Astrocyte (in vitro differentiated cells and primary cell): ENCODE measurements around the gene AHNAK2. TPM values are rescaled to one million over a fixed set of nuclear protein-coding genes. Genes with fewer than 3 reads are reported as not detected.
"Not testable (repeated sequence)": the region's sequence is repeated elsewhere in the genome, so short reads cannot be mapped to it uniquely, and the experiment has no call there.

Experiments
- DNase-seq: peaks from one replicate; pipeline ENCODE4 v3.0.0-alpha.2; 2010; ENCODE audit warnings: low read depth
- FAIRE-seq: peaks from 2 replicates; lab custom pipeline; 2011; peaks lifted over from hg19 to GRCh38; lab: Jason Lieb, UNC
- H2AFZ ChIP-seq: 2 replicates; pipeline ENCODE4 v1.6.0; 2012; ENCODE audit warnings: low read depth, low read length, inconsistent platforms
- H3K27ac ChIP-seq: 2 replicates; pipeline ENCODE4 v1.5.1; 2011; ENCODE audit warnings: low read depth, low read length, inconsistent platforms
- H3K27me3 ChIP-seq: 2 replicates; pipeline ENCODE4 v1.6.0; 2011; ENCODE audit warnings: low read length, inconsistent platforms; ENCODE audit not compliant: insufficient read depth
- H3K36me3 ChIP-seq: 2 replicates; pipeline ENCODE4 v1.5.1; 2011; ENCODE audit warnings: low read length, inconsistent platforms; ENCODE audit not compliant: insufficient read depth
- H3K4me1 ChIP-seq: 2 replicates; pipeline ENCODE4 v1.5.1; 2011; ENCODE audit warnings: low read length, inconsistent platforms; ENCODE audit not compliant: insufficient read depth
- H3K4me2 ChIP-seq: 2 replicates; pipeline ENCODE4 v1.6.0; 2012; ENCODE audit warnings: low read length, inconsistent platforms
- H3K4me3 ChIP-seq: 2 replicates; pipeline ENCODE4 v1.5.1; 2011; ENCODE audit warnings: low read depth, mild to moderate bottlenecking, low read length, inconsistent platforms; ENCODE audit not compliant: insufficient read depth
- H3K79me2 ChIP-seq: 2 replicates; pipeline ENCODE4 v1.6.0; 2012; ENCODE audit warnings: mild to moderate bottlenecking, low read length, inconsistent platforms; ENCODE audit not compliant: insufficient read depth
- H3K9ac ChIP-seq: 2 replicates; pipeline ENCODE4 v1.6.0; 2012; ENCODE audit warnings: mild to moderate bottlenecking, low read length, inconsistent platforms
- H3K9me3 ChIP-seq: 2 replicates; pipeline ENCODE4 v1.5.1; 2012; ENCODE audit warnings: low read depth, mild to moderate bottlenecking, low read length, inconsistent platforms; ENCODE audit not compliant: insufficient read depth
- H4K20me1 ChIP-seq: 2 replicates; pipeline ENCODE4 v1.6.0; 2012; ENCODE audit warnings: low read length, inconsistent platforms; ENCODE audit not compliant: insufficient read depth
- H3K27ac Mint-ChIP-seq: one replicate; pipeline ENCODE4 v1.8.0; 2021; ENCODE audit warnings: mild to moderate bottlenecking, mixed read lengths; ENCODE audit not compliant: unreplicated experiment
- H3K27me3 Mint-ChIP-seq: one replicate; pipeline ENCODE4 v1.8.0; 2021; ENCODE audit warnings: low read depth, mixed read lengths; ENCODE audit not compliant: unreplicated experiment
- H3K36me3 Mint-ChIP-seq: one replicate; pipeline ENCODE4 v1.8.0; 2021; ENCODE audit warnings: low read depth, mixed read lengths; ENCODE audit not compliant: unreplicated experiment
- H3K4me1 Mint-ChIP-seq: one replicate; pipeline ENCODE4 v1.8.0; 2021; ENCODE audit warnings: low read depth, mixed read lengths; ENCODE audit not compliant: unreplicated experiment
- H3K4me3 Mint-ChIP-seq: one replicate; pipeline ENCODE4 v1.8.0; 2021; ENCODE audit warnings: mild to moderate bottlenecking, moderate library complexity, mixed read lengths; ENCODE audit not compliant: unreplicated experiment
- H3K9me3 Mint-ChIP-seq: one replicate; pipeline ENCODE4 v1.8.0; 2021; ENCODE audit warnings: mild to moderate bottlenecking, mixed read lengths; ENCODE audit not compliant: unreplicated experiment
- EZH2 ChIP-seq: IDR thresholded peaks from 2 replicates; pipeline ENCODE4 v1.6.1; 2012; ENCODE audit warnings: mild to moderate bottlenecking, low read length, inconsistent platforms; ENCODE audit not compliant: insufficient read depth
- total RNA-seq: library from RNA; stranded (reverse); gene quantifications from 2 replicates; pipeline ENCODE4 v1.2.1, GENCODE V29; 2021
- TF ChIP-seq, protein P1 (sequence below): IDR thresholded peaks from 2 replicates; pipeline ENCODE4 v1.5.1; 2011; ENCODE audit warnings: low read depth, mild to moderate bottlenecking, inconsistent platforms, low read length, moderate library complexity; ENCODE audit not compliant: insufficient read depth

The AHNAK2 gene
- total RNA-seq, 1 donor from 2014 or later = 44.7 TPM

DNA sequence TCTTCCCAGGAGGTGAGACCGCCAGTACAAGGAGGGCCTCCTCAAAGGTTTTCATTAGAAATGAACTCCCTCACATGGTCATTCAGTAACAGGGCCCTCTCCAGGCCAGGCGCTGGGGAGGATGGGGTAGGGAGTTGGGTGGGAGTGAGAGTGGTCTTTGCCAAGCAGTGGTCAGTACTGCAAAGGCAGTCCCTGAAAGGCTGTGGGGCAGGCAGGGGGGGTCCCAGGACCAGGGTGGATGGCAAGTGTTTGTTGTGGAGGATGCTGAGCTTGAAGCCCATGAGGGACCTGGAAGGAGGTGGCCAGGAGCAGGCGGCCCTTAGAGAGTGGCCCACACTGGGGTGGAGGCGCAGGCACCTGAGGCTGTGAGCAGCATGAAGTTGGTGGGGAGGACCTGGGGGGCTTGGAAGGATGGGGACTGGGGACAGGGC is 87.0 kb downstream of the AHNAK2 start:
- peaks cover 8% of the 10 kb centered on the region for H4K20me1 ChIP-seq
- Mint-ChIP-seq H3K4me1 (no peaks in the 10 kb centered on the region), H3K27ac (no peak overlapping the region), H3K27me3 (no peaks in the 10 kb centered on the region), H3K9me3 (no peaks in the 10 kb centered on the region), H3K4me3 (no peak overlapping the region), H3K36me3 (peaks cover 2% of the 10 kb centered on the region)
- H3K4me1 ChIP-seq = no peaks in the 10 kb centered on the region
- H3K79me2 ChIP-seq = no peaks in the 10 kb centered on the region
- no peak for DNase-seq
- no peaks in the 10 kb centered on the region for H3K36me3 ChIP-seq
- no peaks in the 10 kb centered on the region for H3K9me3 ChIP-seq
- TF ChIP-seq EZH2 = no peak
- TF ChIP-seq, protein P1, sequence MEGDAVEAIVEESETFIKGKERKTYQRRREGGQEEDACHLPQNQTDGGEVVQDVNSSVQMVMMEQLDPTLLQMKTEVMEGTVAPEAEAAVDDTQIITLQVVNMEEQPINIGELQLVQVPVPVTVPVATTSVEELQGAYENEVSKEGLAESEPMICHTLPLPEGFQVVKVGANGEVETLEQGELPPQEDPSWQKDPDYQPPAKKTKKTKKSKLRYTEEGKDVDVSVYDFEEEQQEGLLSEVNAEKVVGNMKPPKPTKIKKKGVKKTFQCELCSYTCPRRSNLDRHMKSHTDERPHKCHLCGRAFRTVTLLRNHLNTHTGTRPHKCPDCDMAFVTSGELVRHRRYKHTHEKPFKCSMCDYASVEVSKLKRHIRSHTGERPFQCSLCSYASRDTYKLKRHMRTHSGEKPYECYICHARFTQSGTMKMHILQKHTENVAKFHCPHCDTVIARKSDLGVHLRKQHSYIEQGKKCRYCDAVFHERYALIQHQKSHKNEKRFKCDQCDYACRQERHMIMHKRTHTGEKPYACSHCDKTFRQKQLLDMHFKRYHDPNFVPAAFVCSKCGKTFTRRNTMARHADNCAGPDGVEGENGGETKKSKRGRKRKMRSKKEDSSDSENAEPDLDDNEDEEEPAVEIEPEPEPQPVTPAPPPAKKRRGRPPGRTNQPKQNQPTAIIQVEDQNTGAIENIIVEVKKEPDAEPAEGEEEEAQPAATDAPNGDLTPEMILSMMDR = no peak
- H3K4me2 ChIP-seq = no peak overlapping the region
- H3K4me3 ChIP-seq = no peak overlapping the region
- H2AFZ ChIP-seq = no peak overlapping the region
- no peak overlapping the region for H3K27ac ChIP-seq
- no peaks in the 10 kb centered on the region for H3K27me3 ChIP-seq
- no peak overlapping the region for H3K9ac ChIP-seq
- FAIRE-seq = no peak

DNA sequence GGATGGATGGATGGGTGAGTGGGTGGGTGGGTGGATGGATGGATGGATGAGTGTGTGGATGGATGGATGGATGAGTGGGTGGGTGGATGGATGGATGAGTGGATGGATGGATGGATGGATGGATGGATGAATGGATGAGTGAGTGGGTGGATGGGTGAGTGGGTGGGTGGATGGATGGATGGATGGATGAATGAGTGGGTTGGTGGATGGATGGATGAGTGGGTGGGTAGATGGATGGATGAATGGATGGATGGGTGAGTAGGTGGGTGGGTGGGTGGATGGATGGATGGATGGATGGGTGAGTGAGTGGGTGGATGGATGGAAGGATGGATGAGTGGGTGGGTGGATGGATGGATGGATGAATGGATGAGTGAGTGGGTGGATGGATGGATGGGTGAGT is 87.9 kb downstream of the AHNAK2 start:
- not testable (repeated sequence) for H3K9ac ChIP-seq, H3K4me3 ChIP-seq, H4K20me1 ChIP-seq, H3K4me2 ChIP-seq, H3K27me3 Mint-ChIP-seq, H3K79me2 ChIP-seq, H3K36me3 Mint-ChIP-seq, H3K9me3 ChIP-seq, H3K4me1 ChIP-seq, H2AFZ ChIP-seq, H3K9me3 Mint-ChIP-seq, H3K4me1 Mint-ChIP-seq, H3K36me3 ChIP-seq, FAIRE-seq, DNase-seq, H3K4me3 Mint-ChIP-seq, H3K27ac Mint-ChIP-seq, H3K27me3 ChIP-seq, H3K27ac ChIP-seq

DNA sequence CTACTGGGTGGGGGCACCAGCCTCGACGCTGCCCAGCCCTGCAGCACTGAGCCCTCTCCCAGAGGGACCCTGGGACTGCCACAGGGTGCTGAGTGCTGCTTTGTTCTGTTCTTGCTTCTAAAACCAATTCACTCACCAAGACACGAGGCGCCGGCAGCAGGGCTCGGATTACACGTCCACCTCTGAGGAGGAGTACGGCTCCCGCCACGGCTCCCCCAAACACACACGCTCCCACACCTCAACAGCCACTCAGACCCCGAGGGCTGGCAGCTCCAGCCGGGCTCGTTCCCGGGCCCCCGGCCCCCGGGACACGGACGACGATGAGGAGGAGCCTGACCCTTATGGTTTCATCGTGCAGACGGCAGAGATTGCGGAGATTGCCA is 88.8 kb downstream of the AHNAK2 start:
- H3K79me2 ChIP-seq = no peaks in the 10 kb centered on the region
- H3K4me3 ChIP-seq = no peak overlapping the region
- peaks cover 4% of the 10 kb centered on the region for H4K20me1 ChIP-seq
- H3K36me3 ChIP-seq = no peaks in the 10 kb centered on the region
- H3K27ac Mint-ChIP-seq = no peak overlapping the region
- H3K4me1 ChIP-seq = no peaks in the 10 kb centered on the region
- H3K9me3 Mint-ChIP-seq = no peaks in the 10 kb centered on the region
- H3K4me2 ChIP-seq = no peak overlapping the region
- H3K27me3 Mint-ChIP-seq = no peaks in the 10 kb centered on the region
- no peak overlapping the region for H3K27ac ChIP-seq
- H3K36me3 Mint-ChIP-seq = peaks cover 2% of the 10 kb centered on the region
- H3K9me3 ChIP-seq = no peaks in the 10 kb centered on the region
- no peak for TF ChIP-seq EZH2
- TF ChIP-seq, protein P1 = no peak
- H2AFZ ChIP-seq = no peak overlapping the region
- FAIRE-seq (no peak), DNase-seq (no peak)
- H3K4me3 Mint-ChIP-seq = no peak overlapping the region
- H3K27me3 ChIP-seq = no peaks in the 10 kb centered on the region
- H3K4me1 Mint-ChIP-seq = no peaks in the 10 kb centered on the region
- H3K9ac ChIP-seq = no peak overlapping the region
